KG1 (cell line): ENCODE data around the gene EGFR.
"Not testable (repeated sequence)": the region's sequence is repeated elsewhere in the genome, so short reads cannot be mapped to it uniquely, and the experiment has no call there.

ENCODE experiments used
- DNase-seq: peaks from one replicate; lab custom pipeline; 2025; lab: John Stamatoyannopoulos, UW

Gene EGFR

DNA sequence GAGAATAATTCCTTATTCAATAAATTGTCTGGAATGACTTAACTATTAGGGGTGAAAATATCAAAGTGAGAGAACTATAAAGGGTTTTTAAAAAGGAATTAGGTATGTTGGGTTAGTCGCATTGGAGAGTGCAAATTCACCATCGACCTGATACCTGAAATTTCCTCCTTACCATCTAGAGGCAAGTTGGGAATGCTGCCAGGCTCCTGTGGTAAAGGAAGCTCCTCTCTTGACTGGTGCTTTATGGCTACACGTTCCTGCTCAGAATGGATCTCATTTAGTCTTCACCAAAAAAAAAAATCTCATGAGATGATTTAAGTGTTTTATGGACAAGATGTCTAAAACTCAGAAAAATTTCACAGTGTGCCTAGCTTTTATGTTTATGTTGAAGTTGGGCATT, 129.8 kb downstream of the EGFR start:
- no peak for DNase-seq

DNA sequence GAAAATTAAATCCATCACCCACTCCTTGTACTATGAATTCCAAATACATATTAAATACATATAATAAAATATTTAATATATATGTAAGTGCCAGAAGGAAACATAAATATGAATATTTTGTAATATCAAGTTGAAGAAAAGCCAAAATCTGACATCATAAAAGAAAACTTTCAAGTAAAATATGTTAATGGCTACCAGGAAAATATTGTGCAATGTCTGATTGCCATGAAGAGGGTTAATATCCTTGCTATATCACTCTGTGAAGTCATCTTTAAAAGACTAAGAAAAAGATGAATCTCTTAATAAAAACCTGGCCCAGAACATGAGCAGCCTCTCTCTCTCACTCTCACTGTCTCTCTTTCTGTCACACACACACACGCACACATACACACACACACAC, 130.2 kb downstream of the EGFR start:
- no peak for DNase-seq

DNA sequence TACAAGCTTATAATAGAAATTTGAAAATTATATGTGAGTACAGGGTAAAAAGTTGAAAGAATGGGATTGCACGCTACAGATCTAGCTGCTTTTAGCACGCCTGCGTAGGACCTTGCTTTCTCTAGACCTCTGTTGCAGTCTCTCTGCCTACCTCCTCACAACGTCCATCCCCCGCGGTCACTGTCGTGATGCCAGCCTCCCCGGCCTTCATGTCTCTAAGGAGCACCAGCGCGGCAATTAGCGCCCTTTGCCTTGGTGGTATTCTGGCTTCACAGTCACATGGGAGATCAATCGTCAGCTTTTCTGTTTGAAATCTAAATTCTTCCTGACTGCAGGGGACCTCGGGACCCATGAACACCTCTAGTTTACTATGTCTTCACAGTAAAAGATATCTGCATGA, 131.3 kb downstream of the EGFR start:
- no peak for DNase-seq

DNA sequence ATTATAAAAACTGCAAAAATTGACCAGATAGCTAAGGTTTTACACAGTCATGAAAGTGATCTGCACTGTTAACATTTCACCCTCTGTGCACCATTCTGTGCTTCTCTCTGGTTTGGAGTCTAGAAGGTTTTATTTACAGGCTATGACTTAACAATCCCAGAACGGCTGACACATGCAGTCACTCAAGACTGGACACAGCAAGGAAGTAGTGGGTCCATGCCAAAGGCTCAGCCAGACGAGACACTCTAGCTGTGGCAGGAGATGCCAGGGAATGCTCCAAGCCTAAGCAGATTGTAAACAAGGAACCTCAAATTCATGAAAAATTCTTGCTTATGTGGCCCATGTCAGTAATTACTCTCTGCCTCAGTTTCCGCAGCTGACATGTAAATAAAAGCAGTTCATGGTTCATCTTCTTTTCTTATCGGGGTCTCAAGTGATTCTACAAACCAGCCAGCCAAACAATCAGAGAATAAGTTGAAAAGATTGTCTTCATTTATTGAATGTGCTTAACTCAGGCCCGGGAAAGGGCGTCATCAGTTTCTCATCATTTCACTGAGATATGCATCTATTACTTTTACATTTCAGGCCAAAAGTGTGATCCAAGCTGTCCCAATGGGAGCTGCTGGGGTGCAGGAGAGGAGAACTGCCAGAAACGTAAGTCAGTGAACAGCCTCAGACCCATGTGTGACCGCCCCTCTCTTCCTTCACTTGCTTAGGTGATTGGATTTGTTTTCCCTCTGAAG, 132.1 kb downstream of the EGFR start:
- DNase-seq: no peak

DNA sequence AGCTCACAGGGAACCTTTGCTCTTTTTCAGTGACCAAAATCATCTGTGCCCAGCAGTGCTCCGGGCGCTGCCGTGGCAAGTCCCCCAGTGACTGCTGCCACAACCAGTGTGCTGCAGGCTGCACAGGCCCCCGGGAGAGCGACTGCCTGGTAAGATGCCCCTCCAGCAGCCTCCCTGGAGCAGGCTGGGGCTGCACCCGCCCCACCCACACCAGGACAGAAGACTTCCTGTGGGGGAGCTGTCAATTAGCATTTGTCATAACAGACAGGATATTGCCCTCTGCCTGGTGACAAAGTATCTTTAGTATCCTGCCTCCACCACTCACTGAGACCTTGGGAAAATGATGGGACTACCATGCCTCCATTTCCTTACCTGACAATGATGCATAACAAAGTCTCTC, 133.7 kb downstream of the EGFR start:
- DNase-seq: no peak

DNA sequence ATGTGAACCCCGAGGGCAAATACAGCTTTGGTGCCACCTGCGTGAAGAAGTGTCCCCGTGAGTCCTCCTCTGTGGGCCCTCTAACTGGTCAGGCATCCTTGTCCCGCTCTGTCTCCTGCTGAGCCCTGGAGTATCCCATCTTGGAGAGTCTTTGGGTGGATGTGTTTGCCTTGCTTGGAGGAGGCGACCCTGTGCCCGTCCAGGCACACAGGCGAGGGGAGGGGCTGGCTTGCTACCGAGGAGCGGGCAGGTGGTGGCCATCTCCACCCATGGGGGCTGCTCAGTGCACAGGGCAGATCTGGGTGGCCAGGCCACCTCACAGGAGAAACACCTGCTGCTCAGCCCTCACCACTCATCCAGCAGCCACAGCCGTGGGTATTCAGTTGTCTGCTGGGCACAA, 135.3 kb downstream of the EGFR start:
- DNase-seq: no peak

DNA sequence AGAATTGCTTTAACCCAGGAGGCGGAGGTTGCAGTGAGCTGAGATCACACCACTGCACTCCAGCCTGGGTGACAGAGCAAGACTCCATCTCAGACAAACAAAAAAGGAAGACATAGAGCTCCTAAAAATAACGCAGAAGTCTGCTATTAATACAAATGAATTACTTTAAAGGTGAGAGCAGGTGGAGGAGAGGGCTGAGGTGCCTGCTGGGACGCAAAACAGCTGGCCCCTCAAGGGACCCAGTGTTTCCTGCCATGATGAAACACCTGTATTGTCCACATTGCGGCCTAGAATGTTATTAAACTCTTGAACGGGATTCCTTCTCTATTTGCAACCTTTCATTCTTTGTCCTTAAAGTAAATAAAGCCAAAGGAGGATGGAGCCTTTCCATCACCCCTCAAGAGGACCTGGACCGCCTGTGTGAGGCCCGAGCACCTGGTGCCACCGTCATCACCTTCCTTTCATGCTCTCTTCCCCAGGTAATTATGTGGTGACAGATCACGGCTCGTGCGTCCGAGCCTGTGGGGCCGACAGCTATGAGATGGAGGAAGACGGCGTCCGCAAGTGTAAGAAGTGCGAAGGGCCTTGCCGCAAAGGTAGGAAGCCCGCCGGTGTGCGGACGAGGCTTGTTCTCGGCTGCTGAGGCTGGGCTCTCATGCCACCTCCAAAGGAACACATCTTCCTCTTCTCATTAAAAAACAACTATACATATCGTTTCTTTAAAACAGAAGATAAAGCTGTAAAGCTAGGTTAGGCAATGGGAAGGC, 136.7 kb downstream of the EGFR start:
- DNase-seq: no peak

DNA sequence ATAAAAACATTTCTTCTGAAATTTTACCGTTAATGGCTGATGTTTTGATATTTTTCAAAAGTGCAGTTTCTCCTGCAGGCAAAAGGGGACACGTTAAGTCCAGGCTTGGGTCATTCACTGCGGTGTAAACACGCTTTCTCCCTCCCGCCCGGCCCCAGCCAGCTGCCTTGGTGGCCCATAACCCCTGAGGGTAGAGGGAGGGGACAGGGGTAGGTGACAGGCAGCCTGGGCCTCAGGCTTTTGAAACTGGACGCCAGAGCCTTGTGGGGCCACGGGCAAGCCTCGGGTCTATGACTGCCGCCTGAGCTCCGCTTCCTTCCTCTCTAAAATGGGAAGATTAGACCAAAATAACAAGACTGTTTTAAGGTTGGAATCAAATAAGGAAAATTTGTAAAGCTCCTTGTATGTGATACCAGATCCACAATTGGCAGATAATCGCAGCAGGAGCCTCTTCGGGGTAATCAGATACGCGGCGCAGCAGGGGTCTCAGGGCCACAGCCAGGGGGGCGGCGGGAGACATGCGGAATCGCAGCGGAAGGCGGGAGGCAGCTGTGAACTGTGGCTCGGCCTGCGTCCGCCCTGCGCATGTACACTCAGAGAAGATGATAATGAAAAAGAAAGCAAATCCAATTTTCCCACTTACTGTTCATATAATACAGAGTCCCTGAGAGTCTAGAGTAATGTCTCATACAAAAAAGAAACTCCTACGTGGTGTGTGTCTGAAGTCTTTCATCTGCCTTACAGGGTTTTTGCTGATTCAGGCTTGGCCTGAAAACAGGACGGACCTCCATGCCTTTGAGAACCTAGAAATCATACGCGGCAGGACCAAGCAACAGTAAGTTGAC, 138.3 kb downstream of the EGFR start:
- no peak for DNase-seq

DNA sequence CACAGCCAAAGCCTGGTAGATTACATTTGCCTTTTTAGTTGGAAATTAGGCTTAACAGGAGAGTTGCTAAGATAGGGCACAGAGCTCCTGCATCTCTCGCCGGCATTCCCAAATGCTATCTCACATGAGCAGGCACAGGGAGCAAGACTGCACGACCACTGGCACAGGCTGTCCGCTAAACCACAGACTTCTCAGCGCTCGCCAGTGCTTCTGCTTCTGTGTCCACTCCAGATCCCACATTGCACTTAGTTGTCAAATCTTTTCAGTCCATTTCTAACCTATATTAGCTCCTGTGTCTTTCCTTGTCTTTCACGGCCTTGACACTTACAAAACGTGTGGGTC, 138.9 kb downstream of the EGFR start:
- DNase-seq: no peak

DNA sequence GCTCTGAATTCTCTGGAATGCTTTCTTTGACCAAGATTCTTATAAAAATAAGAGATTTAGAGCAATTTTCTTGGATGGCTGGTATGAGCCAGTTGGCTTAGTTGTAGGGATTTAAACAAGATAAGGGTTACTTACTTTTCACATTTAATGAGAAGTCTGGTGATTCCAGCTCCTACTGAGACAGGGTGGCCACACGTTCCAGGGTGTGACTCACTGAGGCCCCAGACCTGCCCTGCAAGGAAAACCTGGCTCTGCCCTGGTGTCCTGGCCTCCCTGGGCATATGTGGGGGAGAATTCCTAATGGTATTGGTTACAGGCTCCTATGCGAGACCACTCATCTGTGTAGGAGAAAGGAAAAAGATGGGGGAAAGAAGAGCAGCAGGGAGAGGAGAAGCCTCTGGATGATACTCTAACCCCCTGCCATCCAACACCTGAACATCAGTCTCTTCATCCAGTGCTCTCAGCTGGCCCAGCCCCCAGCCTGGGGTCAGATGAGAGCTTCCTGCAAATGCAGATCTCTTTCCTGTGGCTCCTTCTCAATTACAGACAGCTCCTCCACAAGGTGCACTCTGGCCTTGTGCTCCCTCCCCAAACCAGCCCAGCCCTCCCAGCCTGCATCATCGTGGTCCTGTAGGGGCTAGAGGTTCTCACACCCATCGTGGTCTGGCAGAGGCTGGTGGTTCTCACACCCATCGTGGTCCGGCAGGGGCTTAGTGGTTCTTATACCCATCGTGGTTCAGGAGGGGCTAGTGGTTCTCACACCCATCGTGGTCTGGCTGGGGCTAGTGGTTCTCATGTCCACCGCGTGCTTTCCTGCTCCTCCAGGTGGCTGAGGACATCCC, 139.9 kb downstream of the EGFR start:
- no peak for DNase-seq

DNA sequence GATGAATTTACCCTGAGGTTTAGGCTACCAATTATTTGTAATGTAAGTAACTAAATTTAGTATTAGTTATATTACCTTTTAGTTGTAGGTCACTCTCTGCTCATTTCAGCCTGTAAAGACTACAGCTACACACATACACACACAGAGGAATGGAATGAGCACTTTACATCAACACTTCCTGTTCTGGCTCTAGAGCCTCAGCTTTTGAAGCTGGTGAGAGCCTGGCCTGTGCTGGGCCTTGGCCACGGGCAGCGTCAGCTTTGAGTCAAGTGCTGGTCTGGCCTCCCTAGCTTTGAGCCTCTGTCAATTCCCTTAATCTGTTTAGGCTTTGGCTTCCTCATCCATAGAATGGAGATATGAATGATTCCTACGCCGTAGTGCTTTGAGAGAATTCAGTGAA, 141.7 kb downstream of the EGFR start:
- DNase-seq: no peak

DNA sequence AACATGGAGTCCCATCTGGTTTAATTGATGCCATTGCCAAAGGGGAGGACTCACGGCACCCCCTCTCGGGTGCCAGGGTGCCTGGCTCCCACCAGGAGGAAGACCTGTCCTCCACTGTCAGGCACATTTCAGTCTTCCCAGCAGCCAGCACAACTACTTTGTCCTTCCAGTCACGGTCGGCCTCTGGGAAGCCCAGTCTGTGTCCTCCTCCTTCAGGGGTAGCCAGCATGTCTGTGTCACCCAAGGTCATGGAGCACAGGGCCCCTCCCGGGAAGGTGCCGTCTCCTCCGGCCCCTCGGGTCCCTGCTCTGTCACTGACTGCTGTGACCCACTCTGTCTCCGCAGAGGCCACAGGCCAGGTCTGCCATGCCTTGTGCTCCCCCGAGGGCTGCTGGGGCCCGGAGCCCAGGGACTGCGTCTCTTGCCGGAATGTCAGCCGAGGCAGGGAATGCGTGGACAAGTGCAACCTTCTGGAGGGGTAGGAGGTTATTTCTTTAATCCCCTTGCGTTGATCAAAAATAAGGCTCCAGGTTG, 142.4 kb downstream of the EGFR start:
- DNase-seq: no peak

DNA sequence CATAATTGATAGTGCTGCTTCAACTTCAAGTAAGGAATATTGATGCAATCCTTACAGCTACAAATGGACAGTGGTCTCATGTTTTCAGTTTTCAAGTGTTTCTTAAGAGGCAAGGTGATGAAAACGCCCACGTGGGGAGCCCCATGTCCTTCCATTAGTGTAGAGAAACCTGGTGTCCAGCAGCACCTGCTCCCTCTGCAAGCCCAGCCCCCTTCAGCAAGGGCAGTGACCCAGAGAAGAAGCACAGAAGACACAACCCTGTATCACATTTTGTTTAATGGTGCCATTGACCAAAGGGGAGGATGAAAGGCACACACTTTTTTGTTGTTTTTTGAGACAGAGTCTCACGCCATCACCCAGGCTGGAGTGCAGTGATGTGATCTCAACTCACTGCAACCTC, 143.7 kb downstream of the EGFR start:
- DNase-seq: no peak

DNA sequence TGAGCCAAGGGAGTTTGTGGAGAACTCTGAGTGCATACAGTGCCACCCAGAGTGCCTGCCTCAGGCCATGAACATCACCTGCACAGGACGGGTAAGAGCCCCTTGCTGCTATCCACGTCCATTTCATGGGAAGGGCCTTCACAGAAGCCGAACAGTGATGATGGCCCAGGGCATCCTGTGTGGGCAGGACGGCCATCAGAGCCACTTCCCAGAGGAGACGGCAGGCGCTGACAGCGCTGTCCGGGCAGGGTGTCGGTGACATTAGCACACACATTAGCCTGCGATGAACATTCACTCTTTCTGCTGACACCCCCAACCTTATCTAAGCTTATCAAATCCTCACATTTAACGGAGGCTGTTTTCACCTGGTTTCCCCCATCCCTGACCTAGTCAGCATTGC, 144.9 kb downstream of the EGFR start:
- no peak for DNase-seq

DNA sequence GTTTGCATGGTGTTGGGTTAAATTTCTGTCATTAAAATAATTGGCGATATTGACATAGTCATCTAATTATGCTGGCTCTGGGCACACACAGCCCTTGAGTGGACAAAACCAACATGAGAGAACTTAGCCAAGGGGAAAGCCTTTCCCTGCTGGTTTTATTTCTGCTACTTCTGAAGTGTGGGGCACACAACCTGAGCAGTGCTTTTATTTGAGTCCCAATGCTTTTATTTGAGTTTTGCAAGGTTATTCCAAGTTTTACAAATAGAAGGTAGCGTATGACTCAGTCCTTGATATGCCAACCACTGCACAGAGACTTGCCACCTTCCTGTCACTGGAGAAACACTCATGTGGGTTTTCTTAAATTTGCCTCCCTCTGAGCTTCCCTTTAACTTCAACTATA, 145.7 kb downstream of the EGFR start:
- DNase-seq: no peak

DNA sequence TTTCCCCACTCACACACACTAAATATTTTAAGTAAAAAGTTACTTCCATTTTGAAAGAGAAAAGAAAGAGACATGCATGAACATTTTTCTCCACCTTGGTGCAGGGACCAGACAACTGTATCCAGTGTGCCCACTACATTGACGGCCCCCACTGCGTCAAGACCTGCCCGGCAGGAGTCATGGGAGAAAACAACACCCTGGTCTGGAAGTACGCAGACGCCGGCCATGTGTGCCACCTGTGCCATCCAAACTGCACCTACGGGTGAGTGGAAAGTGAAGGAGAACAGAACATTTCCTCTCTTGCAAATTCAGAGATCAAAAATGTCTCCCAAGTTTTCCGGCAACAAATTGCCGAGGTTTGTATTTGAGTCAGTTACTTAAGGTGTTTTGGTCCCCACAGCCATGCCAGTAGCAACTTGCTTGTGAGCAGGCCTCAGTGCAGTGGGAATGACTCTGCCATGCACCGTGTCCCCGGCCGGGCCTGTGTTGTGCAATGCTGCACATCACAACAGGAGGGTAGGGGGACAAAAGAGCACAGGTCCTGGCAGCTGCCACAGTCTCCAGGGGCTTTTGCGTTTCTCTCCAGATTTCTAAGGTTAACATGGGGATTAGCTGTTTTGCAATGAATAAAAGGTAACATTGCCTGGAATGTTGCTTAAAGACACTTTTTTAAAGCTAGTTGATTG, 146.5 kb downstream of the EGFR start:
- no peak for DNase-seq

DNA sequence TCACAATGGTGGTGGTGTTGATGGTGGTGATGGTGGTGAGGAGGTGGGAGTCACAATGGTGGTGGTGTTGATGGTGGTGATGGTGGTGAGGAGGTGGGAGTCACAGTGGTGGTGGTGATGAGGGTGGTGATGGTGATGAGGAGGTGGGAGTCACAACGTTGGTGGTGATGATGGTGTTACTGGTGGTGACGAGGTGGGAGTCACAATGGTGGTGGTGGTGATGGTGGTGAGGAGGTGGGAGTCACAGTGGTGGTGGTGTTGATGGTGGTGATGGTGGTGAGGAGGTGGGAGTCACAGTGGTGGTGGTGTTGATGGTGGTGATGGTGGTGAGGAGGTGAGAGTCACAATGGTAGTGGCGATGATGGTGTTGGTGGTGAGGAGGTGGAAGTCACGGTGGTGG, 148.5 kb downstream of the EGFR start:
- DNase-seq: not testable (repeated sequence)

DNA sequence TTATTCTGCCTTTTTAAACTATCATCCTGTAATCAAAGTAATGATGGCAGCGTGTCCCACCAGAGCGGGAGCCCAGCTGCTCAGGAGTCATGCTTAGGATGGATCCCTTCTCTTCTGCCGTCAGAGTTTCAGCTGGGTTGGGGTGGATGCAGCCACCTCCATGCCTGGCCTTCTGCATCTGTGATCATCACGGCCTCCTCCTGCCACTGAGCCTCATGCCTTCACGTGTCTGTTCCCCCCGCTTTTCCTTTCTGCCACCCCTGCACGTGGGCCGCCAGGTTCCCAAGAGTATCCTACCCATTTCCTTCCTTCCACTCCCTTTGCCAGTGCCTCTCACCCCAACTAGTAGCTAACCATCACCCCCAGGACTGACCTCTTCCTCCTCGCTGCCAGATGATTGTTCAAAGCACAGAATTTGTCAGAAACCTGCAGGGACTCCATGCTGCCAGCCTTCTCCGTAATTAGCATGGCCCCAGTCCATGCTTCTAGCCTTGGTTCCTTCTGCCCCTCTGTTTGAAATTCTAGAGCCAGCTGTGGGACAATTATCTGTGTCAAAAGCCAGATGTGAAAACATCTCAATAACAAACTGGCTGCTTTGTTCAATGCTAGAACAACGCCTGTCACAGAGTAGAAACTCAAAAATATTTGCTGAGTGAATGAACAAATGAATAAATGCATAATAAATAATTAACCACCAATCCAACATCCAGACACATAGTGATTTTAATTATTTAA, 151.7 kb downstream of the EGFR start:
- no peak for DNase-seq

DNA sequence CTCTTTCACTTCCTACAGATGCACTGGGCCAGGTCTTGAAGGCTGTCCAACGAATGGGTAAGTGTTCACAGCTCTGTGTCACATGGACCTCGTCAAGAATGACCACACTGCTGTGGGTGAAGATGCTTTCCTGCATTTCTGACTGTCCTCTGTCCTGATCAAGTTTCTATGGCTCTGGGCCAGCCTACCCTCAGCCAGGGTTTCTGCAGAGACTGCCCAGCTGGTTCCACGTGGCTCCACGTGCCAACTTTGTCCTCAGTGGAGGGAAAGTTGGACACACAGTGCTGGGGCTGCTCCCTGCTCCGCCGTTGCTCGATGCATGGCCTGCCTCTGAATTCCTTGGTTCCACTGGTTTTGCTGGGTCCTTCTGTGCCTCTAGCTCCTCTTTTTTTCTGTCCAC, 152.3 kb downstream of the EGFR start:
- no peak for DNase-seq

DNA sequence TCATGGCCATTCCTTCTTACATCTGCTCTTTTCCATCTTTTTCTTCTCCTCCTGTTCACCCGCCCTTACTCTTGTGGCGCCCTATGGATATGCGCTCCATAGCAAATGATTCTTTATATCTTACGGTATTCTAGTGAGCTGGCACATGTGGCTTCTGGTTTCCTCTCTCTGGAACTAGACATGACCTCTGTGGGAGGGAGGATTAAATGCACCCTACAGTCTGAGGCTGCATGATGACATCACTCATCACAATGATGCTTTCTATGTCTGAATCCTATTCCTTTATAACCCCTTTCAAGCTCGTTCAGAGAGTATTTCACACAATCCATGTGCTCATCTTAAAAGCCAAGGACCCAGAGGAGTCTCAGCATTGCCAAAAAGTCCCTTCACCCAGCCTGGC, 153.3 kb downstream of the EGFR start:
- no peak for DNase-seq
